Measurements from ENCODE around the gene THBD.

Gene THBD

GRCh38 chr20:23007886-23008655 is 41.4 kb downstream of the THBD start:
- DNase-seq = no peak

DNA sequence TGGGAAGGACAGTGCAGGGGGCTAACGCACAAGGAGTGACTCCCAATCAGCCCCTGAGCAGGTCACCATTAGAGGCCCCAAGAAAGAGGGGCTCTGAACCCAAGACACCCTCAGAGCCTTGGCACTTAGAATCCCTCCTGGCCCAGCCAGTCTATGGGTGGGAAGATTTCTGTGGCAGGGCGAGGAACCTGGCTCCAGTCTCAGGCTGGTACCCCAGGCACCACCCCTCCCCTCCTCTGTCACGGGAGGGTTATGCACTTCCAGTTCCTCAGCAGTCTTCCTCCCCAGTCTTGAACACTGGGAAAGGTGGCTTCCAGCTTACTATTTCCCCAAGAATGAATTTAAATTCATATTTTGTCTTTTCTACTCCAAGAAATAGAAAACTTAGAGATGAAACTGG is 42.0 kb downstream of the THBD start:
- DNase-seq = no peak

GRCh38 chr20:23005776-23006175 is 43.7 kb downstream of the THBD start:
- DNase-seq = no peak

DNA sequence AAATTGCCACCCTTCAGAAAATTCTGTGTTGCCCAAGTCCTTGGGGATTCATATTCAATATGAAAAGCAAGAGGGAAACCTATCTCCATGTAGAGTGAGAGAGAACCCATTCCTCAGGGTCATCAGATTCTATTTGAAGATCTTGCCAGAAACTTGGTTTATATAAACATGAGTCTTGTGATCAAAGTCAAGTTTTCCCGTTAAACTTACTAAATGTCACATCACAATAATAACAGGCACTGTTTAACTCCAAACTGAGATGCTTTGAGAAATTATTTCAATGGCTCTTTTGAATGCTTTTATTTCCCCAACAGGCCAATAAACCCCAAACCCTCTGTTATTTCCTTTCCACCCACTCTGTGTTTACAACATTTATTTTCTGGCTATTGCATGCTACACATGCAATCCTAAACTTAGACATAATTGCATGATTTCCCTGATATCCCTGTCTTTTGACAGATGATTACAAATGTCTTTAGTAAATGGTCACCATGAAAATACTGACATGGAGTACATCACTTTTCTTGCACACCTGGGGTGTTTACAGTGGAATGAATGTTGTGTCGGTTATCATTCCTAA is 45.5 kb downstream of the THBD start:
- DNase-seq = no peak

DNA sequence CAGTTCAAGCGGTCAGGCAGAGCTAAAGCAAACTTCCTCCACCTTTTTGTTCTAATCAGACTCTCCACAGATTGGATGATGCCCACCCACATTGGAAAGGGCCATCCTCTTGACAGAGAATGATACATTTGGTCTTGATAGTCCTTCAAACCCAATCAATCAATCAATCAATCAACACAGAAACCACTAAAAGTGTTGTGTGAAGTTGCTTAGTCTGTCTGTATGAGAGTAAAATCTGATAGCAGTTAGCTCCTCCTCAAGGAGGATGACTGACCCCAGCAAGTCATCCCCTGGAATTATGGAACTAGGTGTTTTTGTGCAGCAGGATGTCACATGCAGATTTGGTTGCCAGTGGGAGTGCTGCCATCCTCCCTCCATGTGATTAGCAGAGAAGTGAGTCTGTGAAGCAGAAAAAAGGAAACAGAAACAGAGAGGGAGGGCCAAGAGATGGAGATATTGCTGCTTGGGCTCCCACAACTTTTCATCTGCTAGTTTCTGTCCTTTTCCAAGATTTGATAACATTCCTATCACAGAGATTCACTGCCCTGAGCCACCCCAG is 46.3 kb downstream of the THBD start:
- DNase-seq = no peak

DNA sequence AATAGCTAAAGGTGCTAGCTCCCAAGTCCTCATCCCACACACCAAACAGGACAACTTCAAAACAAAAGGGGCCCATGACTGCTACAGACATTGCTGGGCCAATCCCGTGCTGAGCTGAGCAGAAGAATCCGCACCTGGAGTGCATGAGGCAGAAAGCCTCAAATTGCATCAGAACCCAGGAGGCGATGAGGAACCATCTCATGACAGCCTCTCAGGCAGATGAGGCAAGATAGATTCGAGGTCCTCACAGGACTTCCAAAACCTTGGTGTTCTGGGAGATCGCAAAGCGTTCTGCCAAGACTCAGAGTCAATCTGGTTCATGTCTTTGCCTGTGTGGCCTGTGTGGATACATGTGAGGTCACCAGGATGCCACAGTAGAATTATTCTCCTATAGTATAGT is 47.2 kb downstream of the THBD start:
- DNase-seq = no peak

DNA sequence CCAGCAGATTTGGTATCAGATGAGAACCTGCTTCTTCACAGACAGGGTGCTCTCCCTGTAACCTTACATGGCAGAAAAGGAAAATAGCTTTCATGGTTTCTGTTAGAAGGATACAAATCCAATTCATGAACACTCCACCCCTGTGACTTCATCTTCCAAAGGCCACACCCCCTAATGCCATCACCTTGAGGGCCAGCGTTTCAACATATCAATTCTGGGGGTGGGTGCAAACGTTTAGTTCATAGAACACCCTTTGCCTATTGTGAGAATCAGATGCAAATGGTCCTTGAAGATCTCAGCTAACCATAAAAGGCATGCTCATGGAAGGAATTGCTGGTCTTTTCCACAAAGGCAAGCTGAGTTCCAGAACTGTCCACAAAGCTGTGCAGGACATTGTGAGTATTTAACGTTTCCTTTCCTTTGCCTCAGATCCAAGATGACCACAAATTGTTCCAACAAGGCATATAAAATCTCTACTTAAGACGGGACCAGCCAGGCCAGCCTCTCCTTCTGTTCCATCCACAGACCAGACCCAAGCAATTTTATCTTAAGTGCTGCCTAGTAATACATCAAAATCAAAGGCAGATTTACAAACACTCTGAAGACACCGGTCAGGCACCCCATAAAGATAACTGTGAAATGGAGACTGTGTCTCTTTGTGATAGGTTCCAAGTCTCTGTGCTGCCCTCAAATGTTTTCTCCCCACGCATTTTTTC is 49.1 kb downstream of the THBD start:
- DNase-seq = no peak

DNA sequence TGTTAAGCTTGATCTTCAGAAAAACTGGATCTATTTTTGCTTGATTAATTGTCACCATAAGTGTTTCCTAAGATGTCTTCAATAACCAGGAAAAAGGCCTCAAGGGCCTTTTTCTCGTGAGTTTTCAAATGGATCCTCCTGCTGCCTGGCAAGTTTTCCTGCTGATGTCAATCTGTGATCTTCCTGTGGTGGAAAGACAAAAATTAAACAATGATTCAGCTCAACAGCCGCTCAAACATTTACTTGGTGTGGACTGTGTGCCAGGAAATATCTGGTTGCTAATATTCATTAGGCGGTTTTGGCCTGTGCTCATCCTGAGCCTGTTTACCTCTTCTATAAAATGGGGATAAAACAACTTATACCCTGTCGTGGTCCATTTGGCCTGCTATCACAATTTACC is 49.7 kb downstream of the THBD start:
- DNase-seq = no peak

DNA sequence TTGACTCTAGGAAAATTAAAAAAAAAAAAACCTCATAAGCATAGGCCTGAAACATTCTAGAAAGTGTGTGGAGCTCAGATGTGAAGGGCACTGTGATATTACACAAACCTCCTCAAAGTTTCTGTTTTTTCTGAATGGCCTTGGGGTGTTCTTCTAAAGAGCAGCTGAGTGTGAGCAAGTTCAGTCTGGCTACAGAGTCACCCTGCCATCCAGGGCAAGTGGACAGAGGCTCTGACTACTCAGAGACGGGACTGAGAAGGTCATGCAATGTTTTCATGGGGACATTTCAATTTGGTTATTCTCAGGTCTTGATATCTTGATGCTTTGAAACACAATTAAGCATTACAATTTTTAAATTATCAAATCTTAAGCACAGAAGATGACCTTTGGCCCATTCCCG is 51.0 kb downstream of the THBD start:
- DNase-seq = no peak

GRCh38 chr20:22995923-22996322 is 53.5 kb downstream of the THBD start:
- no peak for DNase-seq

All from stimulated activated CD4-positive, alpha-beta T cell treated with anti-CD3 and anti-CD28 coated beads, Interleukin-4, amount 100 ng/mL, for 1 hour (primary cell).